UCSD-AML1 (cell line): Measurements from ENCODE around the gene DDX39B.
A peak's percentile ranks its signal among the peaks of the same experiment; 100 is the strongest.

Experiments
- DNase-seq: peaks from one replicate; lab custom pipeline; 2025; ENCODE audit not compliant: unreplicated experiment; lab: John Stamatoyannopoulos, UW

Gene DDX39B

DNA sequence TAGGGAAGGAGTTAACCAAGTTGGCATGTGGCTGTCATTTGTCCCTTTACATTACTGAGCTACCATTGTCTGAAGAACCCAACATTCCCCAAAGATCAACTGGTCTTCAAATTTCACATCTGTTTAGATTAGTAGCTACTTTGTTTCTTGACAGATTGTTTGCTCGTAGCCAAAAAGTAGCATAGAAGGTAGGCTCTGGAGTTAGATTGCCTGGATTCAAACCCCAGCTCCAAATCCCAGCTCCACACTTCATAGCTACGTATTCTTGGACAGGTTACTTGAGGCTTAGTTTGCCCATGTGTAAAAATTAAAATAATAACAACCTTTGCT is 6.7 kb upstream of the DDX39B start:
- DNase-seq = no peak

DNA sequence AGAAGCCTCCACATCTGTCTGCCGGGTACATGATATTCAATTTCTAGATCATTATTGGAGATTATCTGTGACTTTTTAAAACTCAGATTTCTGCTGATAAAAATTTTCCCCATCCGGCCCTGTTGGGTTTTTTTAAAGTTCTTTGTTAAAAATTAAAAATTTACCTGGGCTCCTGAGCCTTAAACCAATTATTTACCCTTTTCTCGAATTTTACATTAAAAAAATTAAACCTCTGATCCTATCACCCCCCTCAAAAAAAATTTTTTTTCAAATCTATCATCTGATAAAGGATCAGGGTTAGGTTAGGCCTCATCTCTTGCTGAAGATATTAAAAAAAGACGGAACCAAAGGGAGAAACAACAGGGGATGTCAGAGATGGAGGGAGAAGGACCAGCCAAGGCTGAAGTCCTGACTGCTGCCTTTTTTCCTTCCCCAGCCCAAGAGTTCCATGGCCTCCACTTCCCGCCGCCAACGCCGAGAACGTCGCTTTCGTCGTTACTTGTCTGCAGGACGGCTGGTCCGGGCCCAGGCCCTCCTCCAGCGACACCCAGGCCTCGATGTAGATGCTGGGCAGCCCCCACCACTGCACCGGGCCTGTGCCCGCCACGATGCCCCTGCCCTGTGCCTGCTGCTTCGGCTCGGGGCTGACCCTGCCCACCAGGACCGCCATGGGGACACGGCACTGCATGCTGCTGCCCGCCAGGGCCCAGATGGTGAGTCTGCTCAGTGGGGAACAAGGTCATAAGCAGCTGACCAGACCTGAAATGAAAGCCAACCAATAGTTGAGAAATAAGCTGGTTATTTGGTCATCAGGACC is 6.1 kb upstream of the DDX39B start:
- DNase-seq = no peak

DNA sequence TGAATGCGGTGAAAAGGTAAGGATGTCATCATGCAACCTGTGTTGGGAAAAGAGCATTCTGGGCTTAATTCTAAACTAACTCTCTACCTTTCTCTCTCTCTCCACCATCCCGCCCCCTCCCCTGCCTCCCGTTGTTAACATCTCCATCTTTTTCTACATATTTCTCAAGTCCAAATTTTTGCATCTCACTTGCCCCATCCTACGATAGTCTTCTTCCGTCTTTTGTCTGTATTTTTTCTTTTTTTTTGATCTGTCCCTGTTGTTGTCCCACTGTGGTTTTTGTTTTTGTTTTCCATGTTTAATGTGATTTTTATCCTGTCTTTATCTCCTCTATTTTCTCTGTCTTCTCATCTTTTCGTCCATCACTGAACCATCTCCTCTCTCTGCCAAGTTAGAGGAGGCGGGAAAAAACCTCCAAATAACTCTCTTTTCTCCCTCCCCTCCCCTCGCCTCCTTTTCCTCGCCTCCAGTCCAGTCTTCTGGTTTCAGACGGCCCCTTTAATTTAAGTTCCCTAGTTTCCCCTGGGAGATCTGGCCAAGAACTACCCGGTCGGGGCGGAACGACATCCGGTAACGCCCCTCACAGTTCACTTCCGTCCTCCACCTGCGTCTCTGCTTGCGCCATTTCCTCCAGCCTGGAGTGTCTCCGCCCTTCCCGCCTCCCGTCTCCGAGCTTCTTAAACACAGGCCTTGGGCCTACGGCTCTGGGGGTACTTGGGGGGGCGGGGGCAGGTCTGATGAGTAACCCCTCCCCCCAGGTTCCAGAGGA is 5.3 kb upstream of the DDX39B start, which contains the start of gene NFKBIL1:
NFKBIL1 (plus strand) TSS at position 651 of the 769 bp plus-strand sequence; CDS start at position 738, 87 bp downstream.
- peak; percentile 95 for DNase-seq

DNA sequence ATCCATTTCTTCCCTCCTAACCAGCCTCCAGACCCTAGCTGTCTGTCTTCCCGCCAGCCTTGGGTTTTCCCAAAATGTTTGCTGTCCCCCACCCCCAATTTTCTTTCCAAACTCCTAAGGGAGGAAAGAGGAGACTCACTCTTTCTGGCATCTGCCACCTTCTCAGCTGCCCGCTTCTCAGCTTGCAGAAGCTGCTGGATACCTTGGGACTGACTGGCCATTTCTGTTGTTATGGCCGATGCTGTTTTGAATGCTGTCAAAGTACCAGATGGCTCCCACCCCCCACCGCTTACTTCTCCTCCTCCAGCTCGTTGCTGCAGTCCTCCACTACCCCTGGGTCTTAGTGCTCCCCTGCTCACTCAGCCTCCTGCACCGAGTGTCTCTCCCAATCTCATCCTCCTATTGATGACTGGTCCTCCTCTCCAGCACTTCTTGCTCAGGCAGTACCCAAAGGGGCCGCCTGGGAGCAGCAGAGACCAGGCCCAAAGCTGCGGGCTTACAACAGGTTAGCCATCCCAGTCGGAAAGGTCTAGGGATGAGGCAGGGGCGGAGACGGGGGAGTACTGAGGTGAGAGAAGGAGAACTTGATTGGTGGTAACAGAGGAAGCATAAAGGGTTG is 4.6 kb upstream of the DDX39B start, which contains the start of gene ATP6V1G2:
ATP6V1G2 (minus strand) TSS at position 270 of the 619 bp plus-strand sequence; CDS start at position 221, 49 bp downstream.
- DNase-seq = peak; percentile 89

- DNase-seq = no peak
Measured at GRCh38 chr6:31545291-31545690, 3.5 kb upstream of the DDX39B start.

- DNase-seq = no peak
Measured at GRCh38 chr6:31544676-31545075, 2.9 kb upstream of the DDX39B start.

- DNase-seq = no peak
Measured at GRCh38 chr6:31543639-31544038, 1.8 kb upstream of the DDX39B start.

DNA sequence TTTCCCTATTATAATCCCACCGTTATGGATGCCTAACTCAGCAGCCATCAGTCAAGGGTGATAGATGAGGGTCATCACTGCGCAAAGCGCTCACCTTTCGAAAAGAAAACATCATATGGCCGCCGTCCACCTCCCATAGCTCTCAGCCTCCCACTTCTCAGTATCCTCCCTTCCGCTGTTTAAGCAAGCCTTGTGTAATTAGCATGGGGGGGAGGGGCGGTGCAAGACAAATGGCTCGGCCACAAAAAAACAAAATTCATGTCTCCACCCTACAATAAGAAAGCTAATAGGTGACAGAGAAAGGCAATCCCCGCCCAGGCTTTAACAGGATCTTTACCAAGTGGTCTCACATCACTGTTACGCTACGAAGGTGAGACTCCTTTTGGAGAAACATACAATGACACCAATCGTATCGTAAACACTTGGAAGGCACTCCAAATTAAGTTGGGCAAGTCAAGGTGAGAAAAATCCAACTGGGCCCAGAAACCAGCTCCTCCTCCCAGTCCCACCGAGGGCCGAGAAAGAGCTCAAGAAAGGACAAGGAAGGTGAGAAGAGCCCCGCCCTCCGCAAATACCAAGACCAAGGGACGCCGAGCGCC is 645 bp downstream of the DDX39B start:
- no peak for DNase-seq

GRCh38 chr6:31540640-31541039 is 1.2 kb downstream of the DDX39B start:
- DNase-seq = no peak

- no peak for DNase-seq
Measured at GRCh38 chr6:31538805-31539400, 2.9 kb downstream of the DDX39B start.

GRCh38 chr6:31535538-31536324 is 6.1 kb downstream of the DDX39B start:
- DNase-seq = no peak

DNA sequence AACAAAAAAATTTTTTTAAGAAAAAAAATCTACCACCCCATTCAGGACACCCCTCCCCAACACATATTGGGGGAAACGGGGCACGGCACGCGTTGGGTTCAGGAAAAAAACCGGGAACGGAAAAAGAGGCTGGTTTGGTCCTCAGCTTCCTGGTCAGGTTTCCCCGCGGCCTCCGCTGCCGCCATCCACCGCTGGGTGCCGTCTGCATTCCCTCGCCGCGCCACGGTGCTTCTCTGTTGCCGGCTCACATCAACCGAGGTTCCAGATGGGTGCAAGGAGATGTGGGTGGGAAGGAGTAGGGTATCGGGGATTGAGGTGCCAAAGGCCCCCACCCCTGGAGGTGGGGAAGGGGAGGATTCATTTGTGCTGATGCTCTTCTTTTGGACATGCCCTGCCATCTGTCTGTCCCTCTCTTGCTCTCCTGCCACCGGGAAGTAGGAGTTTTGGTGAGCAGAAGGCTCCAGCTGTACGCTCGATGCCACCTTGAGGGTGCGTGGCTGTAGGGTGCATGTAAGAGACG is 7.2 kb downstream of the DDX39B start:
- DNase-seq = no peak

DNA sequence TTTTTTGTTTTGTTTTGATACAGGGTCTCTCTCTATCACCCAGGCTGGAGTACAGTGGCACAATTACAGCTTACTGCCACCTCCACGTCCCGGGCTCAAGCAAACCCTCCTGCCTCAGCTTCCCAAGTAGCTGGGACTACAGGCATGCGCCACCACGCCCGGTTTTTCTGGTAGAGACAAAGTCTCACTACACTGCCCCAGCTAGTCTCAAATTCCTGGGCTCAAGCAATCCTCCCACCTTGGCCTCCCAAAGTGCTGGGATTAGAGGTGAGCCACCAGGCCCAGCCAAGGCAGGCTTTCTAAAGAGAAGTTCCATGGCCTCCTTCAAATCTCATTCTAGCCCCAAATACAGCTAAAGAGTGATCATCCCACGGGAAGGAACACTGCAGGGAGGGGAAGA is 7.8 kb downstream of the DDX39B start:
- no peak for DNase-seq

- DNase-seq = no peak
Measured at GRCh38 chr6:31533455-31533841, 8.4 kb downstream of the DDX39B start.

- DNase-seq = no peak
Measured at GRCh38 chr6:31532644-31533454, 9.0 kb downstream of the DDX39B start.

DNA sequence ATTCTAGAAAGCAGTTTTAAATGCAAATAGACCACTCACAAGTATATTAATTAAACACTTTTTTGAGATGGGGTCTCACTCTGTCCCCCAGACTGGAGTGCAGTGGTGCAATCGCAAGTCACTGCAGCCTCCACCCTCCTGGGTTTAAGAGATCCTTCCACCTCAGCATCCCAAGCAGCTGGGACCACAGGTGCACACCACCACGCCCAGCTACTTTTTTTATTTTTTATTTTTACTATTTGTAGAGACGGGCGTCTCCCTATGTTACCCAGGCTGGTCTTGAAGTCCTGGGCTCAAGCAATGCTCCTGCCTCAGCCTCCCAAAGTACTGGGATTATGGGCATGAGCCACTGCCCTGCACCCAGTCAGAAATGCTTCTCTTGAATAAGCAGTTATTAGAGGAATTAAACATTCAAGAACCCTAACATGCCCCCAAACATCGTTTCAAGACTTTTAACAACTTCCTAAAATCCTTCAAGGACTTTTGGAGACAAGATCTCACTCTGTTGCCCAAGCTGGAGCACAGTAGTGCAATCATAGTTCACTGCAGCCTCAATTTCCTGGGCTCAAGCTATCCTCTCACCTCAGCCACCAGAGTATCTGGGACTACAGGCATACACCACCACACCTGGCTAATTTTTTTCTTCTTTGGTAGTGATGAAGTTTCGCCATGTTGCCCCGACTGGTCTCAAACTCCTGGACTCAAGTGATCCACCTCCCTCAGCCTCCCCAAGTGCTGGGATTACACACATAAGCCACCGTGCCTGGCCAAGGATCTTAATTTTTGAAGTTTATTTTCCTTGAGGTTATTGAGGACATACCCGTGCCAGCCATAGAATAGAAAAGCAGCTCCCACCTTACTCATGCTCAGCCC is 9.8 kb downstream of the DDX39B start:
- no peak for DNase-seq

- DNase-seq = no peak
Measured at GRCh38 chr6:31531162-31531561, 10.6 kb downstream of the DDX39B start.

DNA sequence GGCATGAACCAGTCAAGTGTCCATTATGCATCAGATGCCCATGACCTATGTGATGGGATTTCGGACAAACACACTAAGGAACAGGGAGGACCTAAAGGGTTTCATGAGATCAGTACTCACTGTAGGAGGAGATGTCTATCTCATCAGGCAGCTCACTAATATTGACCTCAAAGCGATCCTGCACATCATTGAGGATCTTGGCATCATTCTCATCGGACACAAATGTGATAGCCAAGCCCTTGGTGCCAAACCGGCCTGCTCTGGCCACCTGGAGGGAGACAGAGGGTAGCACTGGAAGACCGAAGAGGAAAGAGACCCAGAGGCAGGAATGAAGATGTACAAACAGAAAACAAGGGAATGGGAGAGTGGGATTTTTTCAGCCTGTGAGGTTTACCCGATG is 11.1 kb downstream of the DDX39B start:
- no peak for DNase-seq
